Transverse colon (tissue), 4 donors: ENCODE results near the gene PF4V1. TPM values are rescaled to one million over a fixed set of nuclear protein-coding genes. Genes with fewer than 3 reads are reported as not detected.

Experiments used
- DNase-seq: peaks from one replicate; pipeline ENCODE4 v3.0.0-alpha.2; 2019
- H3K27ac ChIP-seq, 4 donors: fragments of 200-600 bp; sonication (generic); 2 replicates each; pipeline ENCODE4 v1.5.1; 2016 to 2018; ENCODE audit warnings: inconsistent platforms in 4 of 4
- H3K27me3 ChIP-seq: fragments of 200-600 bp; sonication (generic); 2 replicates; pipeline ENCODE4 v1.5.1; 2017; ENCODE audit warnings: inconsistent platforms
- H3K36me3 ChIP-seq, 4 donors: fragments of 200-600 bp; sonication (generic); 2 replicates each; pipeline ENCODE4 v1.5.1; 2017 to 2019; ENCODE audit warnings: inconsistent platforms in 4 of 4
- H3K4me1 ChIP-seq, 4 donors: fragments of 200-600 bp; sonication (generic); 2 replicates each; pipeline ENCODE4 v1.5.1; 2017 to 2020; ENCODE audit warnings: inconsistent platforms in 4 of 4
- H3K4me3 ChIP-seq, 4 donors: fragments of 200-600 bp; sonication (generic); 1 replicate in 1 of 4; 2 replicates in 3 of 4; pipeline versions ENCODE4 v1.5.1 to v1.6.1; 2017 to 2019; ENCODE audit warnings: inconsistent platforms in 4 of 4
- H3K9me3 ChIP-seq, 2 donors: fragments of 200-600 bp; sonication (generic); 2 replicates each; pipeline ENCODE4 v1.5.1; 2017 to 2019; ENCODE audit warnings: inconsistent platforms in 2 of 2
- CTCF ChIP-seq, 5 experiments: fragments of 200-600 bp in 3 of 5; fragments of 450-650 bp in 2 of 5; sonication (generic) in 3 of 5; IDR thresholded peaks; 1 replicate in 2 of 5; 2 replicates in 3 of 5; pipeline ENCODE4 v1.5.1; 2016 to 2017; ENCODE audit warnings: antibody characterized with exemption in 5 of 5, inconsistent platforms in 3 of 5, mild to moderate bottlenecking in 2 of 5, moderate library complexity in 1 of 5
- EP300 ChIP-seq: sonication (generic); formaldehyde crosslinking; IDR thresholded peaks from one replicate; pipeline ENCODE4 v1.6.1; 2017; ENCODE audit warnings: antibody characterized with exemption, low read depth
- POLR2A ChIP-seq: fragments of 450-650 bp; IDR thresholded peaks from one replicate; pipeline ENCODE4 v1.6.1; 2016; ENCODE audit warnings: antibody characterized with exemption, mild to moderate bottlenecking, moderate library complexity
- POLR2AphosphoS5 ChIP-seq, 3 donors: sonication (generic); formaldehyde crosslinking; IDR thresholded peaks; one replicate each; pipeline ENCODE4 v1.6.1; 2016; ENCODE audit warnings: antibody characterized with exemption in 3 of 3
- WGBS, 2 donors: methylation state at CpG; one replicate each; pipeline ENCODE4 v1.1.5; 2018; ENCODE audit warnings: low coverage in 1 of 2; 5-methylcytosine and 5-hydroxymethylcytosine counted together
- in situ Hi-C, 4 donors: fragments of 200-750 bp; cut with MboI; loops; one replicate each; pipeline versions ENCODE4 v1.15.0 to v1.15.1; 2017; ENCODE audit warnings: low sequenced_read_pairs in 3 of 4, low pct_ligation_motif_present in 1 of 4, low pct_unique_long_range_greater_than_20kb in 1 of 4
- intact Hi-C: fragments of 100-400 bp; cut with DNase I; formaldehyde crosslinking; loops from one replicate; pipeline ENCODE4 v1.15.1; 2023; ENCODE audit warnings: low total_unique reads
- total RNA-seq, 4 donors: library from RNA; depleted of rRNA; stranded (reverse); fragments of >200 nt; gene quantifications; one replicate each; pipeline ENCODE4 v1.1.0, GENCODE V29; 2016

The PF4V1 gene
- total RNA-seq, 4 donors from 2014 or later, result not detected

- no peak for DNase-seq
- peaks cover 0 to 10% (median 0%) of the 10 kb centered on the region in 4 donors for H3K4me1 ChIP-seq
- intact Hi-C loops (no loop called here), in situ Hi-C loops (no loop called here)
- no peak overlapping the region for H3K4me3 ChIP-seq
- H3K36me3 ChIP-seq, result no peaks in the 10 kb centered on the region
- peaks cover 11% of the 10 kb centered on the region for H3K27me3 ChIP-seq
- H3K27ac ChIP-seq, result no peak overlapping the region
- TF ChIP-seq EP300 (no peak), CTCF (IDR thresholded peaks at IDR 0.05) (no peak), POLR2A (no peak), POLR2AphosphoS5 (IDR thresholded peaks at IDR 0.05) (no peak)
- 79 to 83% methylated on average over 1 of the region's 1 CpG for WGBS, 2 donors
- H3K9me3 ChIP-seq, result no peaks in the 10 kb centered on the region
Measured at GRCh38 chr4:73832651-73833237, 20.4 kb upstream of the PF4V1 start.

- H3K27ac ChIP-seq, result no peak within 1 kb of the TSS
- peak within 1 kb of the TSS in 3 of 4 donors; percentile 8 to 43 (median 24) for H3K4me3 ChIP-seq
- intact Hi-C loops (no loop called here), in situ Hi-C loops (no loop called here)
- peaks cover 0 to 10% (median 0%) of the 10 kb centered on the region in 4 donors for H3K4me1 ChIP-seq
- WGBS, 2 donors, result 9 to 10% methylated on average over 9 to 41 of the region's 41 CpGs
- peak; percentile 28 for DNase-seq
- H3K9me3 ChIP-seq, result no peaks in the 10 kb centered on the region
- H3K27me3 ChIP-seq, result peaks cover 25% of the 10 kb centered on the region
- no peak for TF ChIP-seq POLR2AphosphoS5 (IDR thresholded peaks at IDR 0.05)
- no peaks in the 10 kb centered on the region for H3K36me3 ChIP-seq
Measured at GRCh38 chr4:73836373-73837279, 16.5 kb upstream of the PF4V1 start, which contains the start of gene CXCL6. Gene CXCL6 (plus strand): TSS chr4:73836678. CDS start chr4:73836751, 73 bp downstream.

- Histone ChIP-seq H3K9me3 (no peaks in the 10 kb centered on the region), H3K36me3 (no peaks in the 10 kb centered on the region), H3K27me3 (peaks cover 25% of the 10 kb centered on the region), H3K4me1 (peaks cover 0 to 10% (median 0%) of the 10 kb centered on the region in 4 donors), H3K4me3 (no peak overlapping the region), H3K27ac (no peak overlapping the region)
- TF ChIP-seq POLR2AphosphoS5 (IDR thresholded peaks at IDR 0.05) (no peak), CTCF (IDR thresholded peaks at IDR 0.05) (no peak), POLR2A (no peak), EP300 (no peak)
- 79 to 95% methylated on average over 5 of the region's 5 CpGs for WGBS, 2 donors
- in situ Hi-C loops, result no loop called here
- DNase-seq, result no peak
- intact Hi-C loops, result no loop called here
Measured at GRCh38 chr4:73839071-73839470, 14.0 kb upstream of the PF4V1 start.

GRCh38 chr4:73839715-73840114 lies 13.4 kb upstream of the PF4V1 start:
- DNase-seq, result no peak
- Histone ChIP-seq H3K9me3 (no peaks in the 10 kb centered on the region), H3K27ac (no peak overlapping the region), H3K27me3 (peaks cover 25% of the 10 kb centered on the region), H3K36me3 (no peaks in the 10 kb centered on the region), H3K4me1 (peaks cover 0 to 10% (median 0%) of the 10 kb centered on the region in 4 donors), H3K4me3 (no peak overlapping the region)
- 55 to 76% methylated on average over 3 of the region's 3 CpGs for WGBS, 2 donors
- in situ Hi-C loops (no loop called here), intact Hi-C loops (no loop called here)
- TF ChIP-seq EP300 (no peak), POLR2A (no peak), POLR2AphosphoS5 (IDR thresholded peaks at IDR 0.05) (no peak), CTCF (IDR thresholded peaks at IDR 0.05) (no peak)
